Osteoblast (primary cell): Measurements from ENCODE around the gene IMPG1. TPM values are rescaled to one million over a fixed set of nuclear protein-coding genes. Genes with fewer than 3 reads are reported as not detected.
"Not testable (repeated sequence)": the region's sequence is repeated elsewhere in the genome, so short reads cannot be mapped to it uniquely, and the experiment has no call there.

Experiments
- DNase-seq: peaks from one replicate; pipeline ENCODE4 v3.0.0; 2011; ENCODE audit warnings: low spot score, mixed read lengths; ENCODE audit not compliant: insufficient read length; ENCODE audit errors: missing footprints
- H2AFZ ChIP-seq: 2 replicates; pipeline ENCODE4 v1.6.0; 2011; ENCODE audit warnings: mild to moderate bottlenecking, low read length
- H3K27ac ChIP-seq: 2 replicates; pipeline ENCODE4 v1.5.1; 2011; ENCODE audit warnings: mild to moderate bottlenecking, low read depth, low read length, moderate library complexity
- H3K27me3 ChIP-seq: 2 replicates; pipeline ENCODE4 v1.6.0; 2012; ENCODE audit warnings: mild to moderate bottlenecking, control low read depth, inconsistent platforms, low read length, moderate library complexity; ENCODE audit not compliant: insufficient read depth
- H3K36me3 ChIP-seq: 2 replicates; pipeline ENCODE4 v1.5.1; 2011; ENCODE audit warnings: mild to moderate bottlenecking, low read length, control low read depth, moderate library complexity; ENCODE audit not compliant: insufficient read depth
- H3K4me1 ChIP-seq: 2 replicates; pipeline ENCODE4 v1.5.1; 2011; ENCODE audit warnings: mild to moderate bottlenecking, low read length, control low read depth, moderate library complexity; ENCODE audit not compliant: insufficient read depth
- H3K4me2 ChIP-seq: 2 replicates; pipeline ENCODE4 v1.6.0; 2011; ENCODE audit warnings: mild to moderate bottlenecking, low read length; ENCODE audit not compliant: insufficient read depth
- H3K4me3 ChIP-seq: fragments of 200-600 bp; sonication (generic); 3 replicates; pipeline ENCODE4 v1.5.1; 2012; ENCODE audit warnings: mild to moderate bottlenecking, low read length, inconsistent platforms; ENCODE audit not compliant: insufficient read depth
- H3K79me2 ChIP-seq: 2 replicates; pipeline ENCODE4 v1.6.0; 2012; ENCODE audit warnings: mild to moderate bottlenecking, low read length, control low read depth, inconsistent platforms; ENCODE audit not compliant: insufficient read depth
- H3K9me3 ChIP-seq: 2 replicates; pipeline ENCODE4 v1.5.1; 2011; ENCODE audit warnings: low read depth, low read length, control low read depth
- H4K20me1 ChIP-seq: 2 replicates; pipeline ENCODE4 v1.6.0; 2012; ENCODE audit warnings: mild to moderate bottlenecking, low read length, control low read depth; ENCODE audit not compliant: insufficient read depth
- CTCF ChIP-seq: IDR thresholded peaks from 2 replicates; pipeline ENCODE4 v1.5.1; 2011; ENCODE audit warnings: mild to moderate bottlenecking, low read depth, low read length, moderate library complexity; ENCODE audit errors: extremely low read depth
- total RNA-seq: library from RNA; depleted of rRNA; stranded (reverse); fragments of >200 nt; gene quantifications from 2 replicates; pipeline ENCODE4 v1.2.3, GENCODE V29; 2012

The IMPG1 gene
- total RNA-seq, 1 donor = not detected

GRCh38 chr6:75922226-75922625, 150.2 kb downstream of the IMPG1 start:
- no peaks in the 10 kb centered on the region for H3K79me2 ChIP-seq
- H3K4me1 ChIP-seq = no peaks in the 10 kb centered on the region
- H3K27me3 ChIP-seq = no peaks in the 10 kb centered on the region
- H4K20me1 ChIP-seq = no peaks in the 10 kb centered on the region
- H3K4me3 ChIP-seq = no peak overlapping the region
- no peak for DNase-seq
- no peaks in the 10 kb centered on the region for H3K9me3 ChIP-seq
- H3K4me2 ChIP-seq = no peak overlapping the region
- TF ChIP-seq CTCF = no peak
- H2AFZ ChIP-seq = no peak overlapping the region
- no peak overlapping the region for H3K27ac ChIP-seq
- no peaks in the 10 kb centered on the region for H3K36me3 ChIP-seq

GRCh38 chr6:75913040-75913439, 159.4 kb downstream of the IMPG1 start:
- no peaks in the 10 kb centered on the region for H4K20me1 ChIP-seq
- no peaks in the 10 kb centered on the region for H3K4me1 ChIP-seq
- no peak overlapping the region for H3K4me2 ChIP-seq
- no peak for TF ChIP-seq CTCF
- no peaks in the 10 kb centered on the region for H3K27me3 ChIP-seq
- no peak overlapping the region for H3K27ac ChIP-seq
- no peak overlapping the region for H2AFZ ChIP-seq
- no peaks in the 10 kb centered on the region for H3K79me2 ChIP-seq
- H3K36me3 ChIP-seq = peaks cover 9% of the 10 kb centered on the region
- no peaks in the 10 kb centered on the region for H3K9me3 ChIP-seq
- H3K4me3 ChIP-seq = no peak overlapping the region
- no peak for DNase-seq

- no peaks in the 10 kb centered on the region for H3K4me1 ChIP-seq
- no peak overlapping the region for H3K4me3 ChIP-seq
- no peak overlapping the region for H3K4me2 ChIP-seq
- no peaks in the 10 kb centered on the region for H3K36me3 ChIP-seq
- TF ChIP-seq CTCF = no peak
- H3K9me3 ChIP-seq = no peaks in the 10 kb centered on the region
- H3K79me2 ChIP-seq = no peaks in the 10 kb centered on the region
- H2AFZ ChIP-seq = no peak overlapping the region
- no peak overlapping the region for H3K27ac ChIP-seq
- H4K20me1 ChIP-seq = no peaks in the 10 kb centered on the region
- no peak for DNase-seq
- no peaks in the 10 kb centered on the region for H3K27me3 ChIP-seq
Observed at GRCh38 chr6:75907444-75907843, 165.0 kb downstream of the IMPG1 start.

- Histone ChIP-seq H3K79me2 (no peaks in the 10 kb centered on the region), H3K27ac (no peak overlapping the region), H2AFZ (no peak overlapping the region), H3K27me3 (no peaks in the 10 kb centered on the region), H3K36me3 (no peaks in the 10 kb centered on the region), H3K4me1 (no peaks in the 10 kb centered on the region), H3K9me3 (no peaks in the 10 kb centered on the region), H4K20me1 (no peaks in the 10 kb centered on the region), H3K4me2 (no peak overlapping the region), H3K4me3 (no peak overlapping the region)
- no peak for DNase-seq
- no peak for TF ChIP-seq CTCF
Observed at GRCh38 chr6:75906871-75907270, 165.6 kb downstream of the IMPG1 start.

GRCh38 chr6:75905129-75905528, 167.3 kb downstream of the IMPG1 start:
- not testable (repeated sequence) for H3K4me2 ChIP-seq, H2AFZ ChIP-seq, H3K27me3 ChIP-seq, H3K9me3 ChIP-seq, H3K4me1 ChIP-seq, H3K4me3 ChIP-seq, H3K36me3 ChIP-seq, H3K27ac ChIP-seq, DNase-seq, H4K20me1 ChIP-seq, H3K79me2 ChIP-seq

GRCh38 chr6:75900216-75900615, 172.2 kb downstream of the IMPG1 start:
- H2AFZ ChIP-seq, H3K36me3 ChIP-seq, H4K20me1 ChIP-seq, H3K27me3 ChIP-seq, H3K4me3 ChIP-seq, H3K27ac ChIP-seq, DNase-seq, H3K79me2 ChIP-seq, H3K4me1 ChIP-seq, H3K9me3 ChIP-seq, H3K4me2 ChIP-seq: not testable (repeated sequence)
